GM12872 (cell line): ENCODE results near the gene SOCS4.

Source experiments
- CTCF ChIP-seq: IDR thresholded peaks from 3 replicates; pipeline ENCODE4 v1.5.1; 2011; ENCODE audit warnings: low read depth, mild to moderate bottlenecking, low read length, moderate library complexity; ENCODE audit not compliant: insufficient read depth

Gene SOCS4

GRCh38 chr14:55026793-55027561, at the start of gene SOCS4, which contains the start of gene WDHD1:
Gene SOCS4, plus strand, starts transcription at chr14:55027236. Its CDS starts 15,806 bp downstream, at chr14:55043042.
Gene WDHD1, minus strand, starts transcription at chr14:55027099. Its CDS starts 312 bp downstream, at chr14:55026787.
- no peak for TF ChIP-seq CTCF

DNA sequence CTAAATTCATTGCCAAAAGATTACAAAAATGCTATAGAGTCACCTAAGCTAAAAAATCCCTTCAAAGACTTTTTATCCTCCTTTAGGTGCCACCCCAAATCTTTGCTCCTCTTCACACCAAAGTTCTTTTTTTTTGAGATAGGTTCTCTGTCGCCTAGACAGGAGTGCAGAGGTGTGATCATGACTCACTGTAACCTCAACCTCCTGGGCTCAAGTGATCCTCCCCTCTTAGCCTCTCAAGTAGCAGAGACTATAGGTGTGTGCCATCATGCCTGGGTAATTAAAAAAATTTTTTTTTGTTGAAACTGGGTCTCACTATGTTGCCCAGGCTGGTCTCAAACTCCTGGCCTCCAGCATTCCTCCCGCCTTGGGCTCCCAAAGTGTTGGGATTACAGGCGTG, 48.0 kb upstream of the SOCS4 start:
- TF ChIP-seq CTCF, result no peak

DNA sequence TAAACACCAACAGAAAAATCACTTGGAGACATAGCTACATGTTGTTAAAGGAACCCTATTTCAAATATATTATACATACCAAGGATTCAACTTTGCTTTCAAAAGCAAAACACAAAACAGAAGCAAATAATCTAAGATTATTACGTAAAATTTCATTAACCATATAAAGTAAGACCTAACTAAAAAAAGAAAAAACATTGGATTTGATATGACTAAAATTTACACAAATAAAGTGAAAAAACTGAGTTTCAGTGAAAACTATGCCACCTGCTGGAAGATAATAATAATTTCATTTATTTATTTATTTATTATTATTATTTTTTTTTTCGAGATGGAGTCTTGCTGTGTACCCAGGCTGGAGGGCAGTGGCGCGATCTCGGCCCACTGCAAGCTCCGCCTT, 45.3 kb upstream of the SOCS4 start:
- no peak for TF ChIP-seq CTCF

- TF ChIP-seq CTCF, result no peak
Observed at GRCh38 chr14:54985156-54985555, 41.9 kb upstream of the SOCS4 start.

DNA sequence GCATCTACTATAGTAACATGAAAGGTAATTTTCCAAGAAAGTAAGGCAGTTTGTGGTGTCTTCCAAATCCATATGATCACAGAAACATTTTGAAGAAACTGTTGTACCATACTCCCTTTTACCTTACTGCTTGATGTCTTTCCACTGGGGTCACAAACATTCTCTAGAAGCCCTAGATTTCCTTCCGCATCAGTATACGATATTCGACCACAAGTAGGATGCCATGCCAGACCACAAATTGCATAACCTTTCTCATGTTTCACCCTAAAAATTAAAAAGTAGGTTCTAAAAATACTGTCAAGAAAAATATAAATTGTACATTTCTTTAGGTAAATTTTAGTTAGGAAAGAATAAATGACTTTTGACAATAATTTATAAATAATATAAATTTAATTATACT, 26.7 kb upstream of the SOCS4 start:
- TF ChIP-seq CTCF, result no peak

GRCh38 chr14:55005071-55005470, 22.0 kb upstream of the SOCS4 start:
- TF ChIP-seq CTCF, result no peak

GRCh38 chr14:55015006-55015405, 12.0 kb upstream of the SOCS4 start:
- TF ChIP-seq CTCF, result no peak
